CD4-positive, alpha-beta T cell treated with Interleukin-6 at 100 ng/mL for 8 hours (primary cell): ENCODE results near the gene MINDY4.

Experiments used
- DNase-seq: peaks from one replicate; pipeline ENCODE4 v3.0.0-alpha.2; 2020; ENCODE audit warnings: mixed read lengths, low spot score

The MINDY4 gene

GRCh38 chr7:30916255-30916654 is 145.0 kb downstream of the MINDY4 start:
- DNase-seq: no peak

- DNase-seq: no peak
These were observed 145.6 kb downstream of the MINDY4 start for GRCh38 chr7:30916767-30917166.

- no peak for DNase-seq
These were observed 146.1 kb downstream of the MINDY4 start for GRCh38 chr7:30917216-30917893.

GRCh38 chr7:30918676-30919075 is 147.5 kb downstream of the MINDY4 start:
- DNase-seq: no peak

GRCh38 chr7:30920021-30920583 is 148.9 kb downstream of the MINDY4 start:
- DNase-seq: no peak

GRCh38 chr7:30920584-30921539 is 149.6 kb downstream of the MINDY4 start:
- no peak for DNase-seq

GRCh38 chr7:30921540-30922401 is 150.6 kb downstream of the MINDY4 start:
- no peak for DNase-seq

GRCh38 chr7:30922596-30922995 is 151.4 kb downstream of the MINDY4 start:
- DNase-seq: no peak

- DNase-seq: no peak
These were observed 152.0 kb downstream of the MINDY4 start for GRCh38 chr7:30923009-30923773.

GRCh38 chr7:30923774-30924413 is 152.7 kb downstream of the MINDY4 start:
- no peak for DNase-seq

- DNase-seq: no peak
These were observed 153.4 kb downstream of the MINDY4 start for GRCh38 chr7:30924624-30925023.

- DNase-seq: no peak
These were observed 153.9 kb downstream of the MINDY4 start for GRCh38 chr7:30925117-30925516.

- DNase-seq: no peak
These were observed 154.7 kb downstream of the MINDY4 start for GRCh38 chr7:30925913-30926312.

- DNase-seq: no peak
These were observed 155.1 kb downstream of the MINDY4 start for GRCh38 chr7:30926313-30926712.

- no peak for DNase-seq
These were observed 155.8 kb downstream of the MINDY4 start for GRCh38 chr7:30927040-30927439.

GRCh38 chr7:30927559-30927958 is 156.3 kb downstream of the MINDY4 start:
- no peak for DNase-seq

- DNase-seq: no peak
These were observed 157.1 kb downstream of the MINDY4 start for GRCh38 chr7:30928254-30928872.

- DNase-seq: no peak
These were observed 158.5 kb downstream of the MINDY4 start for GRCh38 chr7:30929686-30930085.

GRCh38 chr7:30930621-30931020 is 159.4 kb downstream of the MINDY4 start:
- no peak for DNase-seq
